HepG2 (cell line): ENCODE data around the gene YPEL3. TPM values are rescaled to one million over a fixed set of nuclear protein-coding genes. Genes with fewer than 3 reads are reported as not detected.

ENCODE experiments used
- BCL6 ChIP-seq: IDR thresholded peaks from 2 replicates; pipeline ENCODE4 v1.6.1; 2016; ENCODE audit warnings: missing genetic modification reagents, missing compliant biosample characterization
- CBX5 ChIP-seq: sonication (generic); formaldehyde crosslinking; IDR thresholded peaks from 2 replicates; pipeline ENCODE4 v1.4.0; 2020; ENCODE audit warnings: missing genetic modification reagents, borderline replicate concordance
- FOXK2 ChIP-seq: fragments of 450-650 bp; IDR thresholded peaks from 2 replicates; pipeline ENCODE4 v1.6.1; 2016
- HDAC2 ChIP-seq: sonication (generic); formaldehyde crosslinking; IDR thresholded peaks from 2 replicates; pipeline ENCODE4 v1.4.0; 2020; ENCODE audit warnings: missing genetic modification reagents
- POLR2AphosphoS2 ChIP-seq: IDR thresholded peaks from 2 replicates; pipeline ENCODE4 v1.6.1; 2011; ENCODE audit warnings: low read depth, low read length, improper control_type of control experiment
- SSRP1 ChIP-seq: IDR thresholded peaks from 2 replicates; pipeline ENCODE4 v1.6.1; 2016; ENCODE audit warnings: control low read depth
- TEAD2 ChIP-seq: sonication (generic); formaldehyde crosslinking; IDR thresholded peaks from 2 replicates; pipeline ENCODE4 v1.9.0; 2021; ENCODE audit warnings: missing genetic modification reagents
- ZBTB7B ChIP-seq: sonication (generic); formaldehyde crosslinking; IDR thresholded peaks from 2 replicates; pipeline ENCODE4 v1.4.0; 2020; ENCODE audit warnings: missing genetic modification reagents
- ZNF274 ChIP-seq: sonication (generic); formaldehyde crosslinking; IDR thresholded peaks from 2 replicates; pipeline ENCODE4 v1.5.1; 2020; ENCODE audit warnings: mild to moderate bottlenecking, missing genetic modification reagents
- ZNF383 ChIP-seq: sonication (generic); formaldehyde crosslinking; IDR thresholded peaks from 2 replicates; pipeline ENCODE4 v1.4.0; 2020; ENCODE audit warnings: missing genetic modification reagents, mild to moderate bottlenecking, borderline replicate concordance
- polyA plus RNA-seq, 8 experiments: library from polyadenylated mRNA; depleted of rRNA in 3 of 8; stranded (reverse) in 7 of 8; unstranded in 1 of 8; fragments of >200 nt; fragmentation: Illumina TruSeq in 4 of 8; extraction: Trizol in 4 of 8; gene quantifications; 2 replicates each; pipeline versions ENCODE4 v1.2.1 to v1.2.3, GENCODE V29; 2011 to 2016; ENCODE audit warnings: low read depth in 4 of 8, missing spikeins in 1 of 8, mixed read lengths in 1 of 8; ENCODE audit not compliant: insufficient read depth in 1 of 8
- total RNA-seq, 5 experiments: library from RNA; depleted of rRNA; stranded (reverse); fragments of >200 nt; fragmentation: Illumina TruSeq; extraction: Trizol; gene quantifications; 2 replicates each; pipeline ENCODE4 v1.2.3, GENCODE V29; 2016; ENCODE audit warnings: low read depth in 1 of 5
- TF ChIP-seq, protein P1 (sequence below): sonication (generic); formaldehyde crosslinking; IDR thresholded peaks from 2 replicates; pipeline ENCODE4 v1.8.0; 2022; ENCODE audit warnings: missing genetic modification reagents, mild to moderate bottlenecking, inconsistent platforms, borderline replicate concordance
- TF ChIP-seq, protein P2 (sequence below): sonication (generic); formaldehyde crosslinking; IDR thresholded peaks from 2 replicates; pipeline ENCODE4 v1.5.1; 2020; ENCODE audit warnings: mild to moderate bottlenecking, missing genetic modification reagents, borderline replicate concordance
- TF ChIP-seq, protein P3 (sequence below): sonication (generic); formaldehyde crosslinking; IDR thresholded peaks from 2 replicates; pipeline ENCODE4 v1.5.1; 2020; ENCODE audit warnings: mild to moderate bottlenecking, missing genetic modification reagents
- TF ChIP-seq, protein P4 (sequence below): sonication (generic); formaldehyde crosslinking; IDR thresholded peaks from 2 replicates; pipeline ENCODE4 v1.4.0; 2020; ENCODE audit warnings: low read depth, mild to moderate bottlenecking, missing genetic modification reagents
- TF ChIP-seq, protein P5 (sequence below): sonication (generic); formaldehyde crosslinking; conservative IDR thresholded peaks from 2 replicates; pipeline ENCODE4 v1.8.1; 2023; ENCODE audit warnings: missing genetic modification reagents
- TF ChIP-seq, protein P6 (sequence below): sonication (generic); formaldehyde crosslinking; IDR thresholded peaks from 2 replicates; pipeline ENCODE4 v1.8.0; 2022; ENCODE audit warnings: mild to moderate bottlenecking, missing genetic modification reagents
- TF ChIP-seq, protein P7 (sequence below): sonication (generic); formaldehyde crosslinking; conservative IDR thresholded peaks from 2 replicates; pipeline ENCODE4 v1.4.0; 2020; ENCODE audit warnings: missing genetic modification reagents

YPEL3 gene
- total and polyA plus RNA-seq, 2 of the 13 experiments (the other 11 are each of a cell fraction or from before 2014, with no cell fraction given), result 5.4 to 47.0 TPM

DNA sequence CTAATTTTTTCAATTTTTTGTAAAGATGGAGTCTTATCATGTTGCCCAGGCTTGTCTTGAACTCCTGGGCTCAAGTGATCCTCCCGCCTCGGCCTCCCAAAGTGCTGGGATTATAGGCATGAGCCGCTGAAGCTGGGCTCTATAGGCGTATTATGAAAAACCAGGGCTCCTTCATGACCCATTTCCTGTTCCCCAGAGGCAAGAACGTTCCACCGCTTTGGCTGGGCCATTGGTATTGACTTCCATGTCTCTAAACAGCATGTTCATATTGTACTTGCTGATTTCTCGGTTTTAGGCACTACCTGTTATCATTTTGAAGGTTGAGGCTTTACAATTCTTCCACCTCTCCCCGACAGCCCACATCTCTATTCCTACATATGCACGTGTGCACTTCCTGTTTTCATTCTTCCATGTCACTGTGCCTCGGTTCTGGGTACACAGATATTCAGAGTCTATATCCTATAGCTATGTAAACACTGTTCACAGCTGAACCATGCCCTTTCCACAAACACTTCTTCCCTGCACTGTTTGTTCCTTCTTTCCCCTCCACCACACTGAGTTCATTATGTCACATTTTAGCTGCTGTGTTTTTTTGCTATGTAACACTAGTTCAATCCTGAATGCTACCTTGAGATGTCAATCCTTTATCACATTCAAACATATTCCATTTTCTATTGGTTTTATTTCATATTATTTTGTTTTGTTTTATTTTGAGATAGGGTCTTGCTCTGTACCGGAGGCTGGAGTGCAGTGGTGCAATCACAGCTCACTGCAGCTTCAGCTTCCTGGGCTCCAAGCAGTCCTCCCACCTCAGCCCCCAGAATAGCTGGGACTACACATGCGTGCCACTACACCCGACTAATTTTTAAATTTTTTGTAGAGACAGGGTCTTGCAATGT lies 43.8 kb upstream of the YPEL3 start (continued):
- TF ChIP-seq HDAC2, result peak; percentile 97
- TF ChIP-seq CBX5, result peak; percentile 15; the same call in 1 of the 2 replicates
- 0 out of 2 replicates have a peak, but pooled peaks have one; percentile 67 for TF ChIP-seq ZNF383 (CRISPR knock-in tag)
- no peak; the same call in 1 of the 2 replicates for TF ChIP-seq ZBTB7B (CRISPR knock-in tag)
- TF ChIP-seq, protein P1, sequence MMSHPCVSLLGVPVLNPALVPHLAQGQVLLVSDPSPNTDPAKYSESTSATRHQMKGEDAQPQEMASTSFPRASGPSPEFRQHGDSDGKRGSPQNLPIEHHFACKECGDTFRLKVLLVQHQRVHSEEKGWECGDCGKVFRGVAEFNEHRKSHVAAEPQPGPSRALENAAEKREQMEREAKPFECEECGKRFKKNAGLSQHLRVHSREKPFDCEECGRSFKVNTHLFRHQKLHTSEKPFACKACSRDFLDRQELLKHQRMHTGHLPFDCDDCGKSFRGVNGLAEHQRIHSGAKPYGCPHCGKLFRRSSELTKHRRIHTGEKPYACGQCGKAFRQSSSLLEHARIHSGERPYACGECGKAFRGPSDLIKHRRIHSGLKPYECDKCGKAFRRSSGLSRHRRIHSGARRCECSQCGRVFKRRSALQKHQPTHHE, result no peak
- TF ChIP-seq, protein P2, sequence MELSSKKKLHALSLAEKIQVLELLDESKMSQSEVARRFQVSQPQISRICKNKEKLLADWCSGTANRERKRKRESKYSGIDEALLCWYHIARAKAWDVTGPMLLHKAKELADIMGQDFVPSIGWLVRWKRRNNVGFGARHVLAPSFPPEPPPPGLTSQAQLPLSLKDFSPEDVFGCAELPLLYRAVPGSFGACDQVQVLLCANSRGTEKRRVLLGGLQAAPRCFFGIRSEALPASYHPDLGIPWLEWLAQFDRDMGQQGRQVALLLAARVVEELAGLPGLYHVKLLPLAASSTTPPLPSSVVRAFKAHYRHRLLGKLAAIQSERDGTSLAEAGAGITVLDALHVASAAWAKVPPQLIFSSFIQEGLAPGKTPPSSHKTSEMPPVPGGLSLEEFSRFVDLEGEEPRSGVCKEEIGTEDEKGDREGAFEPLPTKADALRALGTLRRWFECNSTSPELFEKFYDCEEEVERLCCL, result no peak
- no peak for TF ChIP-seq POLR2AphosphoS2
- TF ChIP-seq, protein P3, sequence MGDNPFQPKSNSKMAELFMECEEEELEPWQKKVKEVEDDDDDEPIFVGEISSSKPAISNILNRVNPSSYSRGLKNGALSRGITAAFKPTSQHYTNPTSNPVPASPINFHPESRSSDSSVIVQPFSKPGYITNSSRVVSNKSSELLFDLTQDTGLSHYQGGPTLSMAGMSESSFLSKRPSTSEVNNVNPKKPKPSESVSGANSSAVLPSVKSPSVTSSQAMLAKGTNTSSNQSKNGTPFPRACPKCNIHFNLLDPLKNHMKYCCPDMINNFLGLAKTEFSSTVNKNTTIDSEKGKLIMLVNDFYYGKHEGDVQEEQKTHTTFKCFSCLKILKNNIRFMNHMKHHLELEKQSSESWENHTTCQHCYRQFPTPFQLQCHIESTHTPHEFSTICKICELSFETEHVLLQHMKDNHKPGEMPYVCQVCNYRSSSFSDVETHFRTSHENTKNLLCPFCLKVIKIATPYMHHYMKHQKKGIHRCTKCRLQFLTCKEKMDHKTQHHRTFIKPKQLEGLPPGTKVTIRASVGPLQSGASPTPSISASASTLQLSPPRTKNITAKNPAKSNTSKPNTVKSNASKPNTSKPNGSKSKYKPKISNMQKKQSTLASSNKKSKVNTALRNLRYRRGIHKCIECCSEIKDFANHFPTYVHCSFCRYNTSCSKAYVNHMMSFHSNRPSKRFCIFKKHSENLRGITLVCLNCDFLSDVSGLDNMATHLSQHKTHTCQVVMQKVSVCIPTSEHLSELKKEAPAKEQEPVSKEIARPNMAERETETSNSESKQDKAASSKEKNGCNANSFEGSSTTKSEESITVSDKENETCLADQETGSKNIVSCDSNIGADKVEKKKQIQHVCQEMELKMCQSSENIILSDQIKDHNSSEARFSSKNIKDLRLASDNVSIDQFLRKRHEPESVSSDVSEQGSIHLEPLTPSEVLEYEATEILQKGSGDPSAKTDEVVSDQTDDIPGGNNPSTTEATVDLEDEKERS (CRISPR knock-in tag), result peak; percentile 53; the same call in 1 of the 2 replicates
- TF ChIP-seq, protein P4, sequence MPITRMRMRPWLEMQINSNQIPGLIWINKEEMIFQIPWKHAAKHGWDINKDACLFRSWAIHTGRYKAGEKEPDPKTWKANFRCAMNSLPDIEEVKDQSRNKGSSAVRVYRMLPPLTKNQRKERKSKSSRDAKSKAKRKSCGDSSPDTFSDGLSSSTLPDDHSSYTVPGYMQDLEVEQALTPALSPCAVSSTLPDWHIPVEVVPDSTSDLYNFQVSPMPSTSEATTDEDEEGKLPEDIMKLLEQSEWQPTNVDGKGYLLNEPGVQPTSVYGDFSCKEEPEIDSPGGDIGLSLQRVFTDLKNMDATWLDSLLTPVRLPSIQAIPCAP (CRISPR knock-in tag), result no peak
- no peak; the same call in 1 of the 2 replicates for TF ChIP-seq ZNF274 (CRISPR knock-in tag)
- TF ChIP-seq, protein P5, sequence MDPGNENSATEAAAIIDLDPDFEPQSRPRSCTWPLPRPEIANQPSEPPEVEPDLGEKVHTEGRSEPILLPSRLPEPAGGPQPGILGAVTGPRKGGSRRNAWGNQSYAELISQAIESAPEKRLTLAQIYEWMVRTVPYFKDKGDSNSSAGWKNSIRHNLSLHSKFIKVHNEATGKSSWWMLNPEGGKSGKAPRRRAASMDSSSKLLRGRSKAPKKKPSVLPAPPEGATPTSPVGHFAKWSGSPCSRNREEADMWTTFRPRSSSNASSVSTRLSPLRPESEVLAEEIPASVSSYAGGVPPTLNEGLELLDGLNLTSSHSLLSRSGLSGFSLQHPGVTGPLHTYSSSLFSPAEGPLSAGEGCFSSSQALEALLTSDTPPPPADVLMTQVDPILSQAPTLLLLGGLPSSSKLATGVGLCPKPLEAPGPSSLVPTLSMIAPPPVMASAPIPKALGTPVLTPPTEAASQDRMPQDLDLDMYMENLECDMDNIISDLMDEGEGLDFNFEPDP (CRISPR knock-in tag), result 0 out of 2 replicates have a peak, but pooled peaks have one; percentile 75
- TF ChIP-seq, protein P6, sequence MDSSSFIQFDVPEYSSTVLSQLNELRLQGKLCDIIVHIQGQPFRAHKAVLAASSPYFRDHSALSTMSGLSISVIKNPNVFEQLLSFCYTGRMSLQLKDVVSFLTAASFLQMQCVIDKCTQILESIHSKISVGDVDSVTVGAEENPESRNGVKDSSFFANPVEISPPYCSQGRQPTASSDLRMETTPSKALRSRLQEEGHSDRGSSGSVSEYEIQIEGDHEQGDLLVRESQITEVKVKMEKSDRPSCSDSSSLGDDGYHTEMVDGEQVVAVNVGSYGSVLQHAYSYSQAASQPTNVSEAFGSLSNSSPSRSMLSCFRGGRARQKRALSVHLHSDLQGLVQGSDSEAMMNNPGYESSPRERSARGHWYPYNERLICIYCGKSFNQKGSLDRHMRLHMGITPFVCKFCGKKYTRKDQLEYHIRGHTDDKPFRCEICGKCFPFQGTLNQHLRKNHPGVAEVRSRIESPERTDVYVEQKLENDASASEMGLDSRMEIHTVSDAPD (CRISPR knock-in tag), result no peak
- TF ChIP-seq, protein P7, sequence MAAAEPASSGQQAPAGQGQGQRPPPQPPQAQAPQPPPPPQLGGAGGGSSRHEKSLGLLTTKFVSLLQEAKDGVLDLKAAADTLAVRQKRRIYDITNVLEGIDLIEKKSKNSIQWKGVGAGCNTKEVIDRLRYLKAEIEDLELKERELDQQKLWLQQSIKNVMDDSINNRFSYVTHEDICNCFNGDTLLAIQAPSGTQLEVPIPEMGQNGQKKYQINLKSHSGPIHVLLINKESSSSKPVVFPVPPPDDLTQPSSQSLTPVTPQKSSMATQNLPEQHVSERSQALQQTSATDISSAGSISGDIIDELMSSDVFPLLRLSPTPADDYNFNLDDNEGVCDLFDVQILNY (CRISPR knock-in tag), result no peak
- TF ChIP-seq FOXK2, result peak; percentile 99
- TF ChIP-seq BCL6 (CRISPR knock-in tag), result peak; percentile 86
- no peak; the same call in 1 of the 2 replicates for TF ChIP-seq SSRP1 (CRISPR knock-in tag)
- TF ChIP-seq TEAD2, result no peak
